ENCODE results near the gene TRIM52.

The TRIM52 gene

DNA sequence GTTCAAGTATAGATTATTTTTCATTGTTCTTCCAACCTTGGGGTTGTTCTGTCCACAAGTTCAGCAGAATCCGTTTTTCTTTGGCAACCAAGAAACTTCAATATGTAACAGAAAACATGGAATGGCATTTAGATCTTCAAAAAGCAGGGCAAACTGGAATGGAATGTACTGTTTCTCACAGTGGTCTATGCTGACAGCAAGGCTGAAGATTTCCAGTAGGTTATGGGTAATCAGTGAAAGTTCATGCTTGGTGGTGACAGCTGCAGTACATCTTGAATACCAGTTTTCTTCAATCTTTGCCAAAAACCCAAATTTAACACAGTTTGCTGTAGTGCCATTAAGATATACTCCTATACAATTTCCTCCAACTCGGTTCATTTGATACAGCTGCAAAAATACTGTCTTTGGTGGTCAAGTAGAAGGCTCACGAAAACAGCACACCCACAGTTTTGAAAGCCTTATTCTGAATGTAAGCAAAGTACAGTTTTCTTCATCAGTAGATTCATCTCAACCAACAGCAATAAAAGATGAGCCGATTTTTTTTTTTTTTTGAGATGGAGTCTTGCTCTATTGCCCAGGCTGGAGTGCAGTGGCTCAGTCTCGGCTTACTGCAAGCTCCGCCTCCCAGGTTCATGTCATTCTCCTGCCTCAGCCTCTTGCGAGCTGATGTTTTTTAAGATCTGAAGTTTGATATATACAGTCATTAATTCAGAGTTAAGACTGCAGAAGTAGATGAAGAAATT, 4.9 kb downstream of the TRIM52 start:
- no peak for DNase-seq

DNA sequence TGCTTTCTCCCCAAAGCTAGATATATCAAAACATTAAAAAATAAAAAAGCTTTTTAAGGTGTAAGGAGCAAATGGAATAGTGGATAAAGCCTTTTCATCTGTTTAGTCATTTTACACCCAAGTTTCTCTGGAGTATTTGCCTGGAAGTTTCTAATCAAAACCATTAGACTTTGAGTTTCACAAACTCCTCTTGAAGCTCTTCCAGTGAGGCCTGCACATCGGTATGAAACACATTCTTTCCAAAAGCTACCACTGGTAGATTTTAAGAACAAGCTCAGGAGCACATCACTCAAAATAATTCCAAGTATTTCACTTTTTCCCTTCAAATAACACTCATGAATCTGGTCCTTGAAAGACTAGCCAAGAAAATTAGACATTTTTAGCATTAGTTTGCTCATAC, 5.7 kb downstream of the TRIM52 start:
- no peak for DNase-seq

DNA sequence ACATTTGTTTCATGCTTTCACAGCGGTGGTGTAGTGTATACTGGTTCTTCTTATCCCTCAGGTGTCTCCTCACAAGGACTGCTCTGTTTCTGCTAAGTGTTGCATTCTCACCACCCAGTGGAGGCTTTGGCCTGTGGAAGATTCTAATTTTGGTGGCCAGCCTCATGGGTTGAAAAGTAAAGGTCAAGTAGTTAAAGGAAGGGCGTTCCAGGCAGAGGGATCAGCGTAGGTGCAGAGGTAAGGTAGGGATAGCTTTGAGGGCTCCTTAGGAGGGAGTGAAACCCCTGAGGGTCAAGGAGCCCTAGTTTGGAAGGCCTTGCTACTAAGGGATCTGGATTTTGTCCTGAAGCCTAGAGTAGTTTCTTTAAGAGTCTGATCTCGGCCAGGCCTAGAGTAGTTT, 12.7 kb downstream of the TRIM52 start:
- no peak for DNase-seq

DNA sequence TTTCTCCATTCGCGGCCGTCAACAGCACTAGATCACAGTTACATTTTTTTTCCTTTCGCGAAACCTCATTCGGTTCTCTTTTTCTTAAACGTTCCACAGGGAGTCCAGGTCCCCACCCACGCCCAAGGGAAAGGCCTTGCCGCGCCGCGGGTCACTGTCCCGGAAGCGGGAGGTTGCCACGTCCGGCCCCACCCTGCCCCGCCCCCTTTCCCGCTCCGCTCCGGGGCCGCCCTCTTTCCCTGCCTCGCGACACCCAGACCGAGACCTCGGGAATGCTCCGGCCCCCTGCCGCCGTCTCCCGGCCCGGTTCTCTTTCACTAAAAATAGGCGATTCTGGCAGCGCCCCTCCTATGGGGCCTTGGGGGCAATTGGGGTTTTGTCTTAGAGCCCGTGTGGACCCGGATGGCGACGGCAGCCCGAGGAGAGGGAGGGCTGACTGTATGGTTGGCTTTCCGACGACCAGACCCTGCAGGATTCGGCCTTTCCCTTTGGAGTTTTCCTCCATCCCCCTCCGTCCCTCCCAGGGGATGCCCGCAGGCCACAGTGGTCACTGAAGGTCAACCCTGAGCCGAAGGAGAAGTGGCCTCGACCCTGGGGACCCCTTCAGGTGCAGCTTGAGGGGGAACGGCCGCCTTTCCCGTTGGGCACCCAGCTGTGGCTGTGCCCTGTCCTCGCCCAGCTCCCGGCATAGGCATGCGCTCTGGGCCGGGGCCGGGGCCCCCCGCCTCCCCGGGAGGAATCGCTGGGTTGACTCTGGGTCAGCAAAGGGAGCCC, 14.5 kb downstream of the TRIM52 start:
- peak; percentile 73 to 76 for DNase-seq

DNA sequence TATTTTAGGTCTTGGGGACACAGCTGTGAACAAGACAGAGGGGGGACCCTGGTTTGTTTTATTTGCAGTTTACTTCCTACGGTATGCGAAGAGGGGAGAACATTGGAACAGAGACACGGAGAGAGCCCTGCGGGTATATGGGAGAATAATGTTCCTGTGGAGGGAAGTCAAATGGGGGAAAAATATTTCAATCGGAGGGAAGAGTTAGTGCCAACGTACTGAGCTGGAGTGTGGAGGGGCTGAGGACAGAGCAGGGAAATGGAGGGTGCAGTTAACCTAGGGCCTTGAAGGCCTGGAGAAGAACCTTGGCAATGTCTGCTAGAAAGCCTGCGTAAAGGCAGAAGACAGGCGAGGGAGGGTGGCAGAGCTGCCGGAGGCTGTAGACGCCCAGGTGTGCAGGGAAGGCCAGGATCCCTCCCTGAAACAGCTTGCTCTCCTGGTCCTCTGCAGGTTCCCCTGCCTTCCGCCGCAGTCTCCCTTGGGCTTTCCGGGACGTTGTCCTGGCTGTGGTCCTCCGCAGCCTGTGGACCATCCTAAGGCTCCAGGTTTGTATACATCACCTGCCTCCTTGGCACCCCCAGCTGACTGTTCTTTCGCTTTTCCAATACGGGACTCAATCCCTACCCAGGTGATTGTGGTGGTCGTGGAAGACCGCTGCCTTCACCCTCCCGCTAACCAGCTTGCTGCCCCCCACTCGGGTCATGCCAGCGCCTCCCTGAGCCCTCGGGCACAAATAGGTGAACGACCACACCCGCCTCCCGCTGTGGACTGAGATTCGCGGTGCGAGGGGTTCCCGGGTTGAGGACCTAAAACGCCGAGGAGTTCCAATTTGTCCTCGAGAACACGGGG, 15.3 kb downstream of the TRIM52 start:
- no peak for DNase-seq

DNA sequence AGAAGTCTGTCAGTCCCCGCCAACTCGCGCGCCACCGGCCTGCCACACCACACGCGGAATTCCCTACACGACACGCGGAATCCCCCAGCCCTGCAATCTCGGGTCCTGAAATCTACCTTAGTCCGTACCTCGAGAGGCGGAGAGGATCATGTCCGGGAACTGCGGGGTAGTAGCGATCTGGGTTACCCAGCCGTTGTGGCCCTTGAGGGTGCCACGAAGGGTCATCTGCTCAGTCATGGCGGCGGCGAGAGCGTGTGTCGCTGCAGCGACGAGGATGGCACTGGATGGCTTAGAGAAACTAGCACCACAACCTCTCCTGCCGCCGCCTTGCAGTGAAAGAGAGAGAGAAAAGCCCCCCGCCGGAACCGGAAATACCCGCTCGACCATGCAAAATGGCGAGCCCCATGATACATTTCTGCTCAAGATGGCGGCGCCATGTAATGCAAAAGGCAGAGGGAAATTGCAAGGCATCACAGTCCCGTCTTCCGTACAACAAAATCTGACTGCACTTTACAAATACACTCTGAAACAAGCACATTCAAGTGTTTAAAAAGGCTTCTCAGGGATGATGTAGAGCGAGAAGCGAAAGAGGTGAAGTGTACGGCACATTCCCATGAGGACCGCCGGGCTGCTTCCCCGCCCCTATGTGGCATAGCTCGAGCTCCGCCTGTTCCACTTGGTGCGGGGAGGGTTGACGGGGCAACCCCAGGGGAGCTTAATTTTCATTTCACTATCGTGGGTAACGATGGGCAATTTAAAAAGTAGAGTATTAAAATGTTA, 17.2 kb downstream of the TRIM52 start, which contains the start of gene RACK1:
TSS of gene RACK1 (minus strand) at position 343 of the 780 bp plus-strand sequence. CDS start at position 237, 106 bp downstream.
- peak; percentile 82 to 87 for DNase-seq

DNA sequence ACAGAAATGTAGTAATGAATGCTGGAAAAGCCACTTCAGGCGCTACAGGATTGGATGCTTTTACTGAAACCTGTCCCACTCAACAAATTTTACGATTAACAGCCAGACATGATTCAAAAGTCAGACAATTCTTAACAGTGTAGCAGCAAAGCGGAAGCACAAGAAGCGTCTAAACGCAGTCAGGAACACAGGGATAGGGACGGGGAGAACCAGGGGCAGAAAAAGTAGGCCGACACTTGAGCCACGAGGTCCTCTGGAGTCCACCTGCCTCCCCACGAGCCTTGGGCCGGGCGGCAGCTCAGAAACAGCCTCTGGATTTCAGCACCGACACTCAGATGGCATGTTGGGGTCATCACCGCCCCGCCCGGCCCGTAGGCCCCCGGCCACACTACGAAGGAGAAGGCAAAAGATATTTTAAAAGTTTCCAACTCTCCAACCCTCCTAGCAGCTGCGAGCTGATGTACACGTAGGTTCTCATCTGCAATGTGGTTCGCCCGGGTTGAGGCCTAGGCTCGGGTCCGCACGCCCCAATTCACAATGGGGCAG, 17.9 kb downstream of the TRIM52 start:
- no peak for DNase-seq

DNA sequence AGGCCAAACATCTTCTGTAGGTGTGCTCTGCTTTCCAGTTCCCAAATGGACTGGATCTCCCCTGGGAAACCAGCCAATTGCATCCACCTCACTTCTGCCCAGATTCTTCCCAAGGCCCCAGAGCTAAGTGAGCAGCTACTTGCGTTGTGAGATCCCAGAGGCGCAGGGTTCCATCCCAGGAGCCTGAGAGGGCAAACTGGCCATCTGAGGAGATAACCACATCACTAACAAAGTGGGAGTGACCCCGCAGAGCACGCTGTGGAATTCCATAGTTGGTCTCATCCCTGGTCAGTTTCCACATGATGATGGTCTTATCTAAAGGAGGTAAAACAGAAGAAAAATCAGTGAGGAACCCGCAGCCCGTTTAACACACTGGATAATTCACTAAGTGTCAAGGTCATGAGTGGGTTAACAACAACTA, 18.9 kb downstream of the TRIM52 start:
- DNase-seq, result no peak

DNA sequence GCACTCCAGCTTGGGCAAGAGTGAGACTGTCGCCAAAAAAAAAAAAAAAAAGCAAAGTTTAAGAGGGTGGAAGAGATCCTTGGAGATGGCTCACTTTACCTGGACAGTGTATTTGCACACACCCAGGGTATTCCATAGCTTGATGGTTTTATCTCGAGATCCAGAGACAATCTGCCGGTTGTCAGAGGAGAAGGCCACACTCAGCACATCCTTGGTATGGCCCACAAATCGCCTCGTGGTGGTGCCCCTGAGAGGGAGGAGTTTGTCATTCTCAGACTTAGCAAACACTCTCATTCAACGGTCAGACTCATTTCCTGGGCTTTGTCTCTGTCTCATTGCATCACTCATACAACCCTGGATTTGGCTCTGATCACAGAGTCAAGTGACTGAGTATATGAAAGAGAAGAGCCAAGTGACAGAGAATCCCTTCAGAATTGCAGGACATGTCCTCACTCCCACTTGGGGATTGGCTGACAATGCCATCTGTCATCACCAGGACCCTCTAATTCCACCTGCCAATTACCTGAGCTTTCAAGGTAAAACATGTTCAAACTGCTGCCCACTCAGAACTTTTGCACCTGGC, 19.5 kb downstream of the TRIM52 start:
- no peak for DNase-seq

DNA sequence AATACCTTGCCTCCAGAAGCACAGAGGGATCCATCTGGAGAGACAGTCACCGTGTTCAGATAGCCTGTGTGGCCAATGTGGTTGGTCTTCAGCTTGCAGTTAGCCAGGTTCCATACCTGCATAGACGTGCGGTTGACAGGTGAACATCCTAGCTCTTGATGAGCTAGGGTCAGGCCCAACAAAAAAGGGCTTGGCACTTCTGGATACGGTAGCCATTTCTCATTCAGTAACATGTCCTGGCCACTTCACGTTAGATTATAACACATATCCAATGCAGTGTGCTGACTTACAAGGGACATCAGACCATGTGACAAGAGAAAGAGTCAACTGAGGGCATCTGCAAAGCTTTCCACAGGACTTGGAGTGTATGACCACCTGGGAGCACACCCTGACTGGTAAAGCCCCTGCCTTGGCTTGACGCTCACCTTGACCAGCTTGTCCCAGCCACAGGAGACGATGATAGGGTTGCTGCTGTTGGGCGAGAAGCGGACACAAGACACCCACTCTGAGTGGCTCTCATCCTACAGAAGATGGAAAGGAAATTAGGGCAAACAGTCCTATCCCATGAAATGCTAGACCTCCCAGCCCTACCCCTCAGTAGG, 21.8 kb downstream of the TRIM52 start:
- no peak for DNase-seq

DNA sequence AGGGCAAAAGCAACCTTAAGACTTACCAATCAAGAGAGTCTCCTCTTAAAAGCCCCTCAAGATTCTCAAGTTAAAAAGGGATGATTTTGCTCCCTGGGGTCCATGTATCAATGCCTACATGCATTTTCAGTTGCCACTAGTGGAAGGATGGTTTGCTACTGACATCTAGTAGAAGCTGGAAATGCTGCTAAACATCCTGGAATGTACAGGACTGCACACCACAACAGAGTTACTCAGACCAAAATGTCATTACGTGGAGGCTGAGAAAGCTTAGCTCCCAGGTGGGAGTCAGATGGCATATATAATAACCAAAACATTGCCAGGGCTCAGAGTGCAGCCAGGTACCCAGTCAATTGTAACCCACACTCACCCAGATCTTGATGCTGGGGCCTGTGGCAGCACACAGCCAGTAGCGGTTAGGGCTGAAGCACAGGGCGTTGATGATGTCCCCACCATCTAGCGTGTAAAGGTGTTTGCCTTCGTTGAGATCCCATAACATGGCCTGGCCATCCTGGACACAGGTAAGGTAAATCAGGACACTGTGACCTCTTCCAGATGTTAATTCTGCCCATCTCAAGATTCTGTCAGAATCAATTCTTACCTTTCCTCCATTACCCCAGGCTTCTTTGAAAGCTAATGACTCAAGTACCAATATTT, 23.1 kb downstream of the TRIM52 start:
- DNase-seq, result no peak

DNA sequence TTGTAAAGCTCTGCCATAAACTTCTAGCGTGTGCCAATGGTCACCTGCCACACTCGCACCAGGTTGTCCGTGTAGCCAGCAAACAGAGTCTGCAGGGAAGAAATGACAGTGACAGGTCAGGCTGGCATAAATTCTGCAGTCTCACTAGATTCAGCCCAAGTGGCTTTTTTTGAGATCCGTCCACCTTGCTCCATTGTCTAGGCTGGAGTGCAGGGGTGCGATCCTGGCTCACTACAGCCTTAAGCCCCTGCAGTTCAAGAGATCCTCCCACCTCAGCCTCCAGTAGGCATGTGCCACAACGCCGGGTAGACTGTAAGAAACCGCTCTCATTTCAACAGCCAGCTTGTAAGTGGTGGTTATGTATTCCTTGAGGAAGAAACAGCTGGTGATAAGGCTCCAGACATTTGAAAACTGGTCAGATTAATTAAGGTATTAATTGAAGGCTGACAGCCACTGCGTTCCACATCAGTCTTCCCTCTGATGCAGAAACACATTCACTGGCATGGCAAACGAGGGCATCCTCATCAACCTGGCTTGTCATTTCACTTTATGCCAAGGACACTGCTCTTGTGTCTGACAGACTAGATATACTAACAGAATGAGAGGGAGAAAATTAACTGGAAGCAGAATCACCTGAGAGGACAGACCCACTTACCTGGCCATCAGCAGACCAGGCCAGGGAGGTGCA, 23.8 kb downstream of the TRIM52 start:
- no peak for DNase-seq

DNA sequence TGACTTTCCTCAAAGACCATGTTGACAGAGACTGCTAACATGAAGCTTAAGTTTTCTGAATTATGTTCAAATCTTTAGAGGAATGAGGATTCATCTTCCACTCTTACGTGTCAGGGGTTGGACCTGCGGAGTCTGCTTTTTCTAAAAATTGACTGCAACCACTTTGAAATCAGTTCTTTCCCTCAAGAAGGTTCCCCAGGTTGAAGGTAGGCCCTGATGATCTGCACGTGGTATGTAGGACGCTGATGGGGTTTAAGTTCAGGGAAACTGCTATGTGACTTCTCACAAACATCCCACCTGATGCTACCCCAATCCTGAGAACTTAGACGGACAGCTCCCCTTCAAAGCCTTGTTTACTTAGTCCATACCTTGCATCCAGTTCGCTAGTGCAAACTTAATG, 24.5 kb downstream of the TRIM52 start:
- DNase-seq, result no peak

DNA sequence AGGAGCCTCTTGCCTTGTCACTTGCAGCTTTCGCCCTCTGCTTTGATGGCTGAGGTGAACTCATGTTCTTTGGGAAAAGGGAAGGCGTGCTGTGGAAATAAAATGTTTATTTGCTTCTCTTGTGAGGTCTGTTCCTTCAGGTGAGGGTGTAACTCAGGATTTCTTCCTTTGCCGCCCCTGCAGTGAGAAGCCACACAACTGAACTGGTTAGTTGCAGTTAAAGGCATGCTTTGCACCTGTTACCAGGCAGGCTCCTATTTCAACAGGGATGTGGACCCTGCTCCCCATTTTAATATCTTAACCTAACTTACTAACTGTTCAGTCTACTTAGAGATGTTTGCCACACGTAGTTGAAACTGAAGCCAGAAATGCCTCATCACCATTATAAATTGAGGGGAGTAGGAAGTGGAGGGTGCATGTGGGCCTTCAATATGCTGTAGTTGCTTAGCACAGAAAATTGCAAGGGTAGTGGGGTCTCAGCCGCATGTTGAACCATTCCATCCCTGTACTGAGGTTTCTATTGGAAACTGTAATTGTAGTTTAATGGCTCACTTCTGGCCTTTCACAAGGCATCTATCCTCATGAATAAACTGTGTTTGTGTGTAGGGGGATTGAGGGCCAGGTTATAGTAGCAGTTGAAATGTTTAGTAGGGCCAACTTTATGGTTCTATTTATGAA, 25.1 kb downstream of the TRIM52 start:
- DNase-seq, result no peak

DNA sequence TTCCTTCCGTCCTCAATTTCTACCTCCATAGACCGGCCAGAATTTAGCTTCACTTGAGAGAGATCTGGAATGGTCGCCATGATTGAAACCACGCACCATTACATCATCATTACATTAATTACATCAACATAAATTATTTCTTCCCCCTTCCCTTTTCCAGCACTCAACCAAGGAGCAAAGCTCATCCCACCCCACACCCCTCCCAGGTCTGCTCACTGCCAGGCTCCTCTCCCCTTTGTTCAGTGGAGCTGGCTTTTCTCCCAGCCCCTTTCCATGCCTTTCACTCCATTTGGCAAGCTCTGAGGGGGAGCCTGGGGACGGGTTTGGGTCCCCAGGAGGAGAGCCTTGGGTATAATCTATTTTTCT, 25.6 kb downstream of the TRIM52 start:
- no peak for DNase-seq

DNA sequence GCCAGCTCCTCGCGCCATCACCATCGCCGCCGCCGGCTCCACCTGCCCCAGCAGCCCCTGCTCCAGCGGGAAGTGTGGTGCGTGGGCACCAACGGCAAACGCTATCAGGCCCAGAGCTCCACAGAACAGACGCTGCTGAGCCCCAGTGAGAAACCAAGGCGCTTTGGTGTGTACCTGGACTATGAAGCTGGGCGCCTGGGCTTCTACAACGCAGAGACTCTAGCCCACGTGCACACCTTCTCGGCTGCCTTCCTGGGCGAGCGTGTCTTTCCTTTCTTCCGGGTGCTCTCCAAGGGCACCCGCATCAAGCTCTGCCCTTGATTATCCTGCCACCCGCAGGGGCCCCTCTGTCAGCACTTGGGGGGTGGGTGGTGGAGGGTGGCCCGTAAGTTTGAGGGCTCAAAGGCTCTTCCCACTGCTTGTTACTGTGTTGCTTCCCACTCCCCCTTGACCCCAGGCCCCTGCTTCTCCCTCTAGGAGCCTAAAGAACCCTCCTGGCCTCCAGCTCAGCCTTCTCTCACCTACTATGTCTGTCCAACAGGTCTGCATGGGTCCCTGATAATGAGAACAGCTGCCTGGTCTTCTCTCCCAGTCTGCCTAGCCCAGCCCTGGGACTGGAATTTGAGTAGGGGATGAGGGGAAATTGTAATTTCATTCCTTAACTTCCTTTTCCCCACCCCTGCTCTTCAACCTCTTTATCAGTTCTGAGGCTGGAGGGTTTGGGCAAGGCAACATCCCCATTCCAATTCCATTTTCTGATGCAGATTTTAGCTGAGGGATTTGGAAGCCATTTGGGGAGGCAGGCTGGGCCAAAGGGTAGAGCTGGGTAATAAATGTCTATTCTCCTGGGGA, 26.3 kb downstream of the TRIM52 start:
- DNase-seq, result no peak

DNA sequence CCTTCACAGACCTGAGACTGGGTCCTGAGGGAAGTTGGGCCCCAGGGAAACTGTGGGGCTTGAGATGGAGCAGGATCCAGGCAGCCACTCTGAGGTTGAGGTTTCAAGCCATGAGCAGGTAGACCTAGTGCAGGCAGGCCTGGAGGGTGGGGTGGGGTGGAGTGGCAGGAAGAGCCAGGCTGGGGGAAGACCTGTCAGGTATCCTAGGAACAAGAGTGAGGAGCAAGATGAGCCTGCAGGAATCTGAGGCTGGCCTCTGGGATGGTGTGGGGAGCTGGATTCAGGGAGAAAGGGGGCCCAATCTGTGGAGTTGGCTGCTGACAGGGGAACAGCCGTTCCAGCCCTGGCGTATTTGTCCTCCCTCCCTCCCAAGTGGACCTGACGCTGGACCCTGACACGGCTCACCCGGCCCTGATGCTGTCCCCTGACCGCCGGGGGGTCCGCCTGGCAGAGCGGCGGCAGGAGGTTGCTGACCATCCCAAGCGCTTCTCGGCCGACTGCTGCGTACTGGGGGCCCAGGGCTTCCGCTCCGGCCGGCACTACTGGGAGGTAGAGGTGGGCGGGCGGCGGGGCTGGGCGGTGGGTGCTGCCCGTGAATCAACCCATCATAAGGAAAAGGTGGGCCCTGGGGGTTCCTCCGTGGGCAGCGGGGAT, 27.0 kb downstream of the TRIM52 start:
- no peak for DNase-seq

All from stimulated activated CD4-positive, alpha-beta T cell treated with anti-CD3 and anti-CD28 coated beads, Interleukin-4, amount 100 ng/mL, for 4 hours (primary cell).